ENCODE data around the gene JADE3.

Gene JADE3

GRCh38 chrX:46912098-46912602 is at the start of gene JADE3:
JADE3 (plus strand) TSS chrX:46912421; CDS start chrX:46984895, 72,474 bp downstream.
- peak within 1 kb of the TSS; percentile 48 to 60 for H3K9ac ChIP-seq (ENCODE audit: low read depth in 1 of 2, low read length in 2 of 2)
- no peak within 1 kb of the TSS for H3K27ac ChIP-seq (ENCODE audit: low read depth, low read length)
- H3K4me3 ChIP-seq (ENCODE audit: low read depth in 1 of 2, low read length in 2 of 2) = peak within 1 kb of the TSS; percentile 61 to 71
- no peaks in the 10 kb centered on the region for H3K36me3 ChIP-seq (ENCODE audit: control insufficient read depth in 1 of 2, insufficient read depth in 2 of 2, low read length in 2 of 2)
- no peaks in the 10 kb centered on the region for H3K9me3 ChIP-seq (ENCODE audit: control insufficient read depth in 1 of 2, low read length in 2 of 2)
- H3K27me3 ChIP-seq (ENCODE audit: control insufficient read depth in 1 of 2, insufficient read depth in 2 of 2, low read length in 2 of 2) = peaks cover 0 to 3% of the 10 kb centered on the region in 2 donors
- H3K4me1 ChIP-seq (ENCODE audit: control insufficient read depth in 1 of 2, insufficient read depth in 2 of 2, low read length in 2 of 2) = peaks cover 0 to 6% of the 10 kb centered on the region in 2 donors

GRCh38 chrX:46863072-46863471 is 49.1 kb upstream of the JADE3 start:
- no peak overlapping the region for H3K4me3 ChIP-seq (ENCODE audit: low read depth in 1 of 2, low read length in 2 of 2)
- H3K27ac ChIP-seq (ENCODE audit: low read depth, low read length) = no peak overlapping the region
- no peaks in the 10 kb centered on the region for H3K27me3 ChIP-seq (ENCODE audit: control insufficient read depth in 1 of 2, insufficient read depth in 2 of 2, low read length in 2 of 2)
- no peaks in the 10 kb centered on the region for H3K9me3 ChIP-seq (ENCODE audit: control insufficient read depth in 1 of 2, low read length in 2 of 2)
- H3K9ac ChIP-seq (ENCODE audit: low read depth in 1 of 2, low read length in 2 of 2) = no peak overlapping the region
- H3K36me3 ChIP-seq (ENCODE audit: control insufficient read depth in 1 of 2, insufficient read depth in 2 of 2, low read length in 2 of 2) = peaks cover 4 to 7% of the 10 kb centered on the region in 2 donors
- H3K4me1 ChIP-seq (ENCODE audit: control insufficient read depth in 1 of 2, insufficient read depth in 2 of 2, low read length in 2 of 2) = no peaks in the 10 kb centered on the region

- Histone ChIP-seq H3K27ac (ENCODE audit: low read depth, low read length) (no peak overlapping the region), H3K9me3 (ENCODE audit: control insufficient read depth in 1 of 2, low read length in 2 of 2) (no peaks in the 10 kb centered on the region), H3K4me3 (ENCODE audit: low read depth in 1 of 2, low read length in 2 of 2) (no peak overlapping the region), H3K4me1 (ENCODE audit: control insufficient read depth in 1 of 2, insufficient read depth in 2 of 2, low read length in 2 of 2) (no peaks in the 10 kb centered on the region), H3K36me3 (ENCODE audit: control insufficient read depth in 1 of 2, insufficient read depth in 2 of 2, low read length in 2 of 2) (peaks cover 4 to 7% of the 10 kb centered on the region in 2 donors), H3K9ac (ENCODE audit: low read depth in 1 of 2, low read length in 2 of 2) (no peak overlapping the region), H3K27me3 (ENCODE audit: control insufficient read depth in 1 of 2, insufficient read depth in 2 of 2, low read length in 2 of 2) (no peaks in the 10 kb centered on the region)
Observed at GRCh38 chrX:46864606-46865005, 47.6 kb upstream of the JADE3 start.

GRCh38 chrX:46865281-46865680 is 46.9 kb upstream of the JADE3 start:
- no peaks in the 10 kb centered on the region for H3K9me3 ChIP-seq (ENCODE audit: control insufficient read depth in 1 of 2, low read length in 2 of 2)
- no peaks in the 10 kb centered on the region for H3K4me1 ChIP-seq (ENCODE audit: control insufficient read depth in 1 of 2, insufficient read depth in 2 of 2, low read length in 2 of 2)
- H3K27me3 ChIP-seq (ENCODE audit: control insufficient read depth in 1 of 2, insufficient read depth in 2 of 2, low read length in 2 of 2) = no peaks in the 10 kb centered on the region
- no peak overlapping the region for H3K4me3 ChIP-seq (ENCODE audit: low read depth in 1 of 2, low read length in 2 of 2)
- H3K36me3 ChIP-seq (ENCODE audit: control insufficient read depth in 1 of 2, insufficient read depth in 2 of 2, low read length in 2 of 2) = peaks cover 4 to 7% of the 10 kb centered on the region in 2 donors
- no peak overlapping the region for H3K27ac ChIP-seq (ENCODE audit: low read depth, low read length)
- no peak overlapping the region for H3K9ac ChIP-seq (ENCODE audit: low read depth in 1 of 2, low read length in 2 of 2)

- Histone ChIP-seq H3K27me3 (ENCODE audit: control insufficient read depth in 1 of 2, insufficient read depth in 2 of 2, low read length in 2 of 2) (no peaks in the 10 kb centered on the region), H3K9me3 (ENCODE audit: control insufficient read depth in 1 of 2, low read length in 2 of 2) (no peaks in the 10 kb centered on the region), H3K27ac (ENCODE audit: low read depth, low read length) (no peak overlapping the region), H3K4me3 (ENCODE audit: low read depth in 1 of 2, low read length in 2 of 2) (no peak overlapping the region), H3K9ac (ENCODE audit: low read depth in 1 of 2, low read length in 2 of 2) (no peak overlapping the region), H3K4me1 (ENCODE audit: control insufficient read depth in 1 of 2, insufficient read depth in 2 of 2, low read length in 2 of 2) (no peaks in the 10 kb centered on the region), H3K36me3 (ENCODE audit: control insufficient read depth in 1 of 2, insufficient read depth in 2 of 2, low read length in 2 of 2) (peaks cover 4 to 5% of the 10 kb centered on the region in 2 donors)
Observed at GRCh38 chrX:46866726-46867125, 45.5 kb upstream of the JADE3 start.

GRCh38 chrX:46873746-46874145 is 38.5 kb upstream of the JADE3 start:
- H3K4me3 ChIP-seq (ENCODE audit: low read depth in 1 of 2, low read length in 2 of 2) = no peak overlapping the region

GRCh38 chrX:46876901-46877300 is 35.3 kb upstream of the JADE3 start:
- Histone ChIP-seq H3K36me3 (ENCODE audit: control insufficient read depth in 1 of 2, insufficient read depth in 2 of 2, low read length in 2 of 2) (peaks cover 0 to 5% of the 10 kb centered on the region in 2 donors), H3K4me1 (ENCODE audit: control insufficient read depth in 1 of 2, insufficient read depth in 2 of 2, low read length in 2 of 2) (no peaks in the 10 kb centered on the region), H3K27ac (ENCODE audit: low read depth, low read length) (no peak overlapping the region), H3K9ac (ENCODE audit: low read depth in 1 of 2, low read length in 2 of 2) (no peak overlapping the region), H3K9me3 (ENCODE audit: control insufficient read depth in 1 of 2, low read length in 2 of 2) (no peaks in the 10 kb centered on the region), H3K27me3 (ENCODE audit: control insufficient read depth in 1 of 2, insufficient read depth in 2 of 2, low read length in 2 of 2) (no peaks in the 10 kb centered on the region), H3K4me3 (ENCODE audit: low read depth in 1 of 2, low read length in 2 of 2) (no peak overlapping the region)

More at GRCh38 chrX:46873746-46874145, 38.5 kb upstream of the JADE3 start:
- no peaks in the 10 kb centered on the region for H3K36me3 ChIP-seq (ENCODE audit: control insufficient read depth in 1 of 2, insufficient read depth in 2 of 2, low read length in 2 of 2)
- H3K4me1 ChIP-seq (ENCODE audit: control insufficient read depth in 1 of 2, insufficient read depth in 2 of 2, low read length in 2 of 2) = no peaks in the 10 kb centered on the region
- no peaks in the 10 kb centered on the region for H3K9me3 ChIP-seq (ENCODE audit: control insufficient read depth in 1 of 2, low read length in 2 of 2)
- no peak overlapping the region for H3K9ac ChIP-seq (ENCODE audit: low read depth in 1 of 2, low read length in 2 of 2)
- H3K27ac ChIP-seq (ENCODE audit: low read depth, low read length) = no peak overlapping the region
- H3K27me3 ChIP-seq (ENCODE audit: control insufficient read depth in 1 of 2, insufficient read depth in 2 of 2, low read length in 2 of 2) = no peaks in the 10 kb centered on the region

GRCh38 chrX:46882266-46882665 is 30.0 kb upstream of the JADE3 start:
- Histone ChIP-seq H3K27me3 (ENCODE audit: control insufficient read depth in 1 of 2, insufficient read depth in 2 of 2, low read length in 2 of 2) (no peaks in the 10 kb centered on the region), H3K9ac (ENCODE audit: low read depth in 1 of 2, low read length in 2 of 2) (no peak overlapping the region), H3K27ac (ENCODE audit: low read depth, low read length) (no peak overlapping the region), H3K36me3 (ENCODE audit: control insufficient read depth in 1 of 2, insufficient read depth in 2 of 2, low read length in 2 of 2) (peaks cover 0 to 5% of the 10 kb centered on the region in 2 donors), H3K4me3 (ENCODE audit: low read depth in 1 of 2, low read length in 2 of 2) (no peak overlapping the region), H3K4me1 (ENCODE audit: control insufficient read depth in 1 of 2, insufficient read depth in 2 of 2, low read length in 2 of 2) (no peaks in the 10 kb centered on the region), H3K9me3 (ENCODE audit: control insufficient read depth in 1 of 2, low read length in 2 of 2) (no peaks in the 10 kb centered on the region)

GRCh38 chrX:46884799-46885198 is 27.4 kb upstream of the JADE3 start:
- Histone ChIP-seq H3K4me1 (ENCODE audit: control insufficient read depth in 1 of 2, insufficient read depth in 2 of 2, low read length in 2 of 2) (no peaks in the 10 kb centered on the region), H3K9me3 (ENCODE audit: control insufficient read depth in 1 of 2, low read length in 2 of 2) (no peaks in the 10 kb centered on the region), H3K9ac (ENCODE audit: low read depth in 1 of 2, low read length in 2 of 2) (no peak overlapping the region)

GRCh38 chrX:46898207-46898606 is 14.0 kb upstream of the JADE3 start:
- no peak overlapping the region for H3K4me3 ChIP-seq (ENCODE audit: low read depth in 1 of 2, low read length in 2 of 2)
- no peaks in the 10 kb centered on the region for H3K36me3 ChIP-seq (ENCODE audit: control insufficient read depth in 1 of 2, insufficient read depth in 2 of 2, low read length in 2 of 2)
- H3K27me3 ChIP-seq (ENCODE audit: control insufficient read depth in 1 of 2, insufficient read depth in 2 of 2, low read length in 2 of 2) = no peaks in the 10 kb centered on the region
- no peak overlapping the region for H3K27ac ChIP-seq (ENCODE audit: low read depth, low read length)
- no peaks in the 10 kb centered on the region for H3K9me3 ChIP-seq (ENCODE audit: control insufficient read depth in 1 of 2, low read length in 2 of 2)
- H3K9ac ChIP-seq (ENCODE audit: low read depth in 1 of 2, low read length in 2 of 2) = no peak overlapping the region
- no peaks in the 10 kb centered on the region for H3K4me1 ChIP-seq (ENCODE audit: control insufficient read depth in 1 of 2, insufficient read depth in 2 of 2, low read length in 2 of 2)

More at GRCh38 chrX:46884799-46885198, 27.4 kb upstream of the JADE3 start:
- H3K27me3 ChIP-seq (ENCODE audit: control insufficient read depth in 1 of 2, insufficient read depth in 2 of 2, low read length in 2 of 2) = no peaks in the 10 kb centered on the region
- H3K36me3 ChIP-seq (ENCODE audit: control insufficient read depth in 1 of 2, insufficient read depth in 2 of 2, low read length in 2 of 2) = peaks cover 0 to 5% of the 10 kb centered on the region in 2 donors
- H3K4me3 ChIP-seq (ENCODE audit: low read depth in 1 of 2, low read length in 2 of 2) = no peak overlapping the region
- H3K27ac ChIP-seq (ENCODE audit: low read depth, low read length) = no peak overlapping the region

Data from duodenal mucosa (tissue), 2 donors.